Activated CD4-positive, alpha-beta T cell treated with anti-CD3 and anti-CD28 coated beads, Interleukin-2, amount 50 U/mL, for 24 hours (primary cell): ENCODE measurements around the gene OCA2.

Experiments used
- DNase-seq, 2 donors: peaks; one replicate each; pipeline ENCODE4 v3.0.0-alpha.2; 2020; ENCODE audit warnings: low read depth in 1 of 2, low spot score in 1 of 2

OCA2 gene

DNA sequence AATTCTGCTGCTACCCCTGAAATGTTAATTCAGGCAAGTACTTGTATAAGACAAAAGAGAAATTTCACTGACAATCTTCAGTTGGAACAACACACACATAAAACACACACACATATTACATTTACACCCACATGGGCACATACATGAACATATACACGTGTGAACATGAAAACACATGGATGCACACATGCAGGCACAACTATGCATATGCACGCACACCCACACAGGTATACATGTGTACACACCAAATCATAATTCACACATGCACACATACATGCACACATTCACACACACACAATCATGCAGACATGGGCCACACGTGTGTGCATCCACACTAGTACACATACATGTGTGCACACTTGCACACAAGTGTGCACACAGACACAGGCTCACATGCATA, 277.8 kb downstream of the OCA2 start:
- DNase-seq = no peak

DNA sequence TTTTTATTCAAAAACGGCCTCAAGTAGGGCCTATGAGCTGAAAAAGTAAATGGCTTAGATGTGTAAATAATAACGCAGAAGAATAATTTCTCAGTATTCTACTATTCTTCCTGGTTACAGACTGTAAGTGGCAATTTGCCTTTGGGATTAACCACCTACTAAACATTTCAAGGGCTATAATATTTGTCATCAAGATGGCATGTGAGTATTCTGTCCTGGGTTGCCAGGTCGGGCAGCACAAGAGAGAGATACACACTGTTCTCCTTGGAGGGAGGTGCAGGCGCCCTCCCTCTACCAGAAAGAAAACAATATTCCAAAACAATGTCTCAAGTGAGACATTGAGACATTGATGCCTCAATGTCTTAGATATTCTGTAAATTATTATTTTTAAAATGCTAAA, 278.4 kb downstream of the OCA2 start:
- DNase-seq = no peak

DNA sequence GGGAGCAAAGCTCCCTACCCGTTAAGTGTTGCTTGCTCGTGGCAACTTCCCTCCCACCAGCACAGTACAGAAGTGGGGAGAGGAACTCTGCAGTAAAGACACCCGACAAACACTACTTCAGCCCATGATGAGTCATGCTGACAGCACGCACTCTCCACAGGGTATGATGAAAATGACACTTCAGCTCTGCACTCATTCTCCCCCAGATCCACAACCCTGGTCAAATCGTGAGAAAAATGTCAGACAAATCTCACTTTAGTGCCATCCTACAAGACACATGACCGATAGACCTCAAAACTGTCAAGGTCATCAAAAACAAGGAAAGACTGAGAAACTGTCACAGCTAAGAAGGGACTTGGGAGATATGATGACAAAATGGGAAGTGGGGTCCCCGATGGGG, 278.9 kb downstream of the OCA2 start:
- no peak for DNase-seq

DNA sequence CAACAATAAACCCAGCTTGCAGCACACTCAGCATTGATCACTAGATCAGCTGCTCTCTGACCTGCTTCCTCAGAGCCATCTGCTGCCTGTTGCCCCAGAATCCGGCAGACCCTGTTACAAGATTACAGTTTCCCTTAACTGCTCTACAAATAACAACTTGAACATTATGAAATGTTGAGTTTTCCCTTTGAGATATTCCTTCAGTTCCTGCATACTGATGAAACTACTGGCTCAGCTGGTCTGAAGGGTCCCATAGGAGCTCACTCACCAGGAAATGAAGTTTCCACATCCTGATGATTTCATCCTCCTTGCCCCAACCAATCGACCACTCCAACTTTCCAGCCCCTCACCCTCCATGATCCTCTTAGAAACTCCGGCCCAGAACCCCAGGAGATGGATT, 281.9 kb downstream of the OCA2 start:
- no peak for DNase-seq

DNA sequence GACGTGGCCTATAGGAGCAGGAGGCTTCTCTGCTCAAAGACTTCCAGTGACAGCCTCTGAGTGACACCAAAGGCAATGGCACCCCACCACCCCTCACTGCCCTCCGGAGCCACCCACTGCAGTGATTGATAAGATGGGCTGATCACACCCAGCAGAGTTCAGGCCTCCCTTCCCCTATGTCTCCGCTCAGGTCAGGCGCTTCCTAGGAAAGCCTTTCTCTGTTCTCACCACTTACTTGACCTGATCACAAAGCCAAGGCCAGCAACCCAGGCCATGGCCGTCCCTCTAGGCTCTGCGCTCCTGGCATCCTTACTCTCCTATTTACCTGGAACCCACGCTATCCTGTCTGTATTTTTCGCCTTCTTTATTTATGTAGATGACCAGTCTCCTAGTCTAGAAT, 282.3 kb downstream of the OCA2 start:
- no peak for DNase-seq

DNA sequence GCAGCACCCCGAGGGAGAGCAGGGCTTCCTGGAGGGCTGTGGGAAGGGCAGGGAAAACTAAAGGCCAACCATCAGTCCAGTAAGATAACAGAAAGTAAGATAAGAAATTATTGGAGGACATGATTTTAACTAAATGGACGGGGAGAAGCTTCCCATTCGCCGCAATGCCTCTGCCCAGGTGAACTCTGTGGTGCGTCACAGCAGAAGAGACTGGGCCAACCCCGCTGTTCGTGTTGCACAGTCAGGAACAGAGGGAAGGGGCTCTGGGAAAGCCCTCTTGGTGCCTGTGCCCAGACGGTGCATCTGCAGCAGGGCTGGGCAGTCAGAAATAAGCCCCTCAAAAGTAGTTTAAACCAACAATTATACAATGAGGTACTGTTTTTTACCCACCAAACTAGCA, 284.1 kb downstream of the OCA2 start:
- DNase-seq = no peak

DNA sequence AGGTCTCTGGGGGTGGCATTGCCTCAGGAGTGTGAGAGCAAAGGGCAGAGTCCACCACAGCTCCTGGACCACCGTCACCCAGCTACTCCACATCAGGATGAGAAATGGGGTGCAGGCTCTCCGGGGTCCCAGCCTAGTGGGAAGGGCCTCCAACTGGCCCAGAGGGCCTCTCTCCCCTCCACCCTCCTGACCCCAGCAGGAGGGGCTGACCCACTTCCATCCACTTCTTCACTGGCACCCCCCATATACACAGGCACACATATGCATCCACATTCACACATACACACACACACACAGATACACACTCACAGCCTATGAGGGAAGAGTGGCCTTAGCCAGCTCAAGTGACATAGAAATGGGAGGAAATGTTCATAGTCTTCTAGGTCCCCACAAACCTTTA, 286.0 kb downstream of the OCA2 start:
- no peak for DNase-seq

DNA sequence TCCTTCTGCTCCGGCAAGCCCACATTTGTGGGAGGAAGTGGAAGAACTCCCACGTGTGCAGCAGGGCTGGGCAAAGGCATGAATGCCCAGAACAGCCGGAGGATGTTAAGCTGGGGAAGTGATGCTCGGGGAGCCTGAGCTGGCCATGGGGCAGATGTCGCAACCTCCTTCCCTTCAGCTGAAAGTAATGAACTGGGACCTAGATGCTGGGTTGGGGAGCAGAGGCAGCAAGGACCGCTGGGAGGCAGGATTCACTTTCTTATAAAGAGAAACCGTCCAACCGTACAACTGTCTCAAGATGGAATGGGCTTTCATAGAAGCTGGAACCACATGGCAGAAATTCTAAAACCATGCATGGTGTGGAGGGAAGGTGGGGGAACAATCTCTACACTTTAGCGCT, 290.9 kb downstream of the OCA2 start:
- no peak for DNase-seq

DNA sequence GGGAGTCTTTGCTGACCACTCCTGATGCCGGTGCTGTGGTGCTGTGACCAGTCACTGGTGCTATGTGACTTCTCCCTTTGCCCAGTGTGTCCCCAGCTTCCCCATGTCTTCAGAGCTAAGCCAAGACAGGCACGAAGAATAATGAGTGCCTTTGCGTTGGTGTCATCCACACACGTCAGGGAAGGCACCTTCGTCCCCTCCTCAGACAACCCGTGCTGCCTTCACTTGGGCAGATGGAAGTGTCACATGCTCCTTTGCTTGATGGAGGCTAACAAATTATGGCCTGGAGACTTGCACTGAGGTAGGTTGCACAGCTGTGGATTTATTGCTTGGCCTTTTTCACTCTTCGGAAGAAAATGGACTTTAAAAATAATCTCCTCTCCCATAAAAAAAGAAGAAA, 291.8 kb downstream of the OCA2 start:
- DNase-seq = no peak

DNA sequence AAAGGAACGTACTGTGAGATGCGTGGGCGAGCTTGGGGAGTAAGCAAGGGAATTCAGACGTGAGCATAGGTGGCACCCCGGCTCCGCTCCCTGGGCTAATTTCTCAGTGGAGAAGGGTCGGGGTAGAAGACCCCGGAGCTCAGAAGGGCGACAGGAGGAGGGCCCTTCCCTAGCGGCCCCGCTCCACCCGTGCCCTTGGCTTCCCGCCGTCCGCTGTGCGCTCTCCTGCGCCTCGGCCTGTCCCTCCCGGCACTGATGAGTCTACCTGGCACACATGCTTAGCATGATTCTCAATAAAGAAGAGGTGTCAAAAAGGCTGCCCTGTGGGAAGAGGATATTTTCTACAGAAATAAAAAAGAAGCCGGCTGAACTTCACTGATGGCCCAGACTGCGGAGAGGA, 292.7 kb downstream of the OCA2 start:
- DNase-seq = no peak

DNA sequence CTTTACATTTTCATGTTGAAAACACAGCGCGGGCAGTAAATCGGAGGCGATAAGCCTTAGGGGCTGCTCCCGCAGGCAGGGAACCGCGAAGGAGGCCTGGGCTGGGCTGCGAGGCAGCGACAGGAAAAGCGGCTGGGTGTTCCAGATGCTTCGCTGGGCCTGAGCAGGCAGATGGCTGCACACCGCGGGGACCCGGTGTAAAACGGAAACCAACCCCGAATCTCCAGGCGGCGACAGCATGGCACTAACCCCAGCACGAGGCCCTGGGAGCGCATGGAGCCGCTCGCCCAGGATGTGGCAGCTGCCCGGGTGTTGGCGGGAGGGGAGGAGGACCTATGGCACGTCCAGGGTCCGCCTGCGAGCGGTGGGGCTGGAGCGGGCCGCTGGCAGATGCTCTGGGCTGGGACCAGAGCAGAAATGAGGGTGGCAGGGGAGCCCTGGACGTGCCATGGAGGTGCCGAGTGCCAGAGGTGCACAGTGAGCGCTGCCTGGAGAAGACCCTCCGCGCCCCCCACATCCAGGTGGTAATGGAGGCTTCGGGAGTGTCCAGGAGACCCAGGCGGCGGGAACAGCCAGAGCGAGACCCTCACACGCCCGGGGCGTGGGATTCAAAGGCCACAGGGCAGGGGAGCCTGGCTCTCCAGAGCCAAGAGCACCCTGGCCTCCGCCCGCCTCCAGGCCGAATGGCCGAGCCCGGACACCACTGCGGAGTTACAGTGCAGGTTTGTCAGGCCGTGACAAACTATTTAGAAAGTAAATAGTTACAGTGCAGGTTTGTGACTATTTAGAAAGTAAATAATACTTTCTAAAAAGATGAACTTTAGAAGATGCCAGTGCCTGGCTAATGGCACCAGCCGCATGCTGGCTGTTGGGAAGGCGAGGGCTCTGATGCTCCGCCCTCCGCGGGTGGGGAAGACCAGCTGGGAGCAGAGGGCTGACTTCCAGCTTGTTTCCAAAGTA, 293.6 kb downstream of the OCA2 start:
- no peak for DNase-seq

DNA sequence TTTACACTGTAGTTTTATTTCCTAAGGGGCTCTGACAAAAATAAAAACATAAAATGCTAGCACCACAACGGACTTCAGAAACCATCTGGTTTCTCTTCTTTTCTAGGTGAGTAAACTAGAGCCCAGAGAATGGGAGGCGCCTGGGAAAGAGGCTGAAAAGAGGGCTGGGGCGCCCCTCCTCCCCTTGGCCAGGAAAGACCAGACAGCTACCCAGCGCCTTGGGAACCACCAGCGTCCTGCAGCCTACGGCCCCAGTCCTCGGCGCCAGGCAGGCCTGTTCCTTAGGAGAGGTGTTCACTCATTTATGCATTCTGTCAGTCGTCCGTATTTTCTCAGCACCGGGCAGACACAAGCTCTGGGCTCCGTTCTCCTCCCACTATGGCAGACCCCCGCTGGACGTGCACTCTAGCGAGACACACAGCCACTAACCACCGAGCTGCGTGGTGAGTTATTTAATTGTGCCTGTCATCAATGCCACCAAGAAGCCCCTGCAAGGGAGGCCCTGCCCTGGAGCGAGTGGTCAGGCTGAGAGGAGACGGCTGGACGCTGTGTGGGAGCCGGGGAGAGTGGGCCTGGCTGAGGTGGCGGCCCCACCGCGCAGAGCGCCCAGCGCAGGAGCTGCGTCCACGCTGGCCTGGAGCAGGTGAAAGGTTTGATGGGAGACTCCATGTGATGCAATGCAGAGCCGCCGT, 294.4 kb downstream of the OCA2 start:
- DNase-seq = no peak

DNA sequence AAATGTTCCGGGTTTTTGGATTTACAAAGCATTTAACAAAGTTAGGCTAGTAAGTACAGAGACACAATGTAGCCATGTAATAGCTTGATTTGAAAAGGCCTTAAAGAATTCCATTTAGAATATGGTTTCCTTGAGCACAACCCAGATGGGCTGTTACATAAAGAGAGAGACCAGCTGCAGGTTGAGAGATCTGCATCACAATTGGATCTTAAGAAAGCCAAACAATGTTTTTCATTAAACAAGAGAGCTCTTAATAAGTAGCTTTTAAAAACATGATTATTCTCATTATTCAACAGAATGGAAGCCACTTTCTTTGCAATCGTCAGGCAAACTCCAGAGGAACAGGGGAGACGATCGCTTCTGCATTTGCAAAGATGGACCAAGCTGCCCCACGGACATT, 300.3 kb downstream of the OCA2 start:
- no peak for DNase-seq

DNA sequence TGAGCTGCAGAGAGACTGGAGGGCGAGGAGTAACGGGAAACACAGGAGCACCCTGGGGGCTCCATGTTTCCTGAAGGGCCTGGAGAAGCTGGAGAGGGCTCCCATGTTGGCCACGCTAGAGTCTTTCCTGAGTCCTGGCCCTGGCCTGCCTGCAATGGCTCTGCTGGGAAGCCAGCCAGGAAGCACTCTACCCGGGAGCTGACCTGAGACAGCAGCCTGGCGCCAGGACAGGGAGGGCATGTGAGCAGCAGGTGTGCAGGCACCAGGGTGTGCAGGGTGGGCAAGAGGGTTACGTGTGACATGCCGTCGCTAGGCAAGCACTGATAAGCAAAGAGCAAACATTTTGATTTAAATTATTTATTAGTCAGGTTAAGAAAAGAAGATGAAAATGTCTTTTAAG, 301.4 kb downstream of the OCA2 start:
- DNase-seq = no peak

DNA sequence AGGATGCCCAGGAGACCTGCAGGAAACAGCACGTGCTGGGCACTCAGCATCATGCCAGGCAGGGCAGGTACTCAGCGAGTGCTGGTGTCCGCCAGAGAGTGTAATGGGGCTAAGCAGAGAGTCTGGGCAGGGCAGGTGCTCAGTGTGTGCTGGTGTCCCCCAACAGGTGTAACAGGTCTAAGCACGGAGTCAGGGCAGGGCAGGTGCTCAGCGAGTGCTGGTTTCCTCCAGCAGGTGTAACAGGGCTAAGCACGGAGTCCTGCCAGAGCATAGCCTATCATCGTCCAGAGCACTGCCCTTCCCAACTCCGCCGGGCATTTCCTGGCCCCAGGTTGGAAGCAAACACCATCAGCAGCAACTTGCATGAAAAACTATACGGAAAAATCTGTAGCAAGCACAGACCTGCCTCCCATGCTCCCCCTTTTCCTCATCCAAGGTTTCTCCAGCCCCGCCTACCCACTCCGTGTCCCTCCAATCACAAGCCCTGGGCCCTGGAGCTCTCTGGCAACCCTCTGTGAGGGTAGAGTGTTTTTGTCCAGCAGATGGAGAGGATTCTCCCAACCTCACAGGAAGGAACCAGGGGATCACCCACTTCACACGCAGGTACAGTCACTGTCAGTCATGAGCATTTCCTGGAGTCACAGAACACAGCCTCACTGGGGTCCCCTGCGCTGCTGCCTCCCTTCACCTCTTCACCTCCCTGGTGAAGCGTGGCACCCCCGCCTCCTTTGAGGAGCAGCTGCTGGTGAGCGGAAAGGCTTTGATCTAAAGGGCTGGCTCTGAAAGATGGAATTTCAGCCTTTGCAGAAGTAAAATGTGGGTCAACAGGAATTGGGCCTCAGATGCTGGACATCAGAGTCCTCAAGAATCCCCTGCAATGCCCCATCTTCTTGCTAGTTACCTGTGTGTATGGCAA, 302.5 kb downstream of the OCA2 start:
- no peak for DNase-seq

DNA sequence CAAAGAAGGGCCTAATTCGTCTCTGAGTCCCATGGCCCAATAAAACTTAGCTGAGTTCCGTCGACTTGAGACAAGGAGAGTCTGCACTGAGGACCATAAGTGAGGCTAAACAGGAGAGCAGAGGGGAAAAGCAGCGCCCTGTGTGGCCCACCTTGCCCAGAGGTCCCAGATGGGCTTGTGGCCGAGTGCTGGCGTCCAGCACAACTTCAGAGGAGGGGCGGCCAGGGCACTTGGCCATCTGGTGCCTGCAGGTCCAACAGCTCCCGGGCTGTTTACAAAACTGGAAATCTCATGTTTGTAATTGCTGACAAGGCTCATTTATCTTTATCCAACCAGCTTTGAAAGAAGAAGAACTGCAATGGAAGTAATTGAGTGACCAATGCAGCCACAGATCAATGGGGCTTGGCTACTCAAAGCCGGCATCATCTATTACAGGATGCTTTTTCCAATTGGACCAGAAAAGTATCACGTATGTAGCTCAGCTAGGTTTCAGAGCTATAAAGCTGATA, 306.3 kb downstream of the OCA2 start:
- DNase-seq = no peak

DNA sequence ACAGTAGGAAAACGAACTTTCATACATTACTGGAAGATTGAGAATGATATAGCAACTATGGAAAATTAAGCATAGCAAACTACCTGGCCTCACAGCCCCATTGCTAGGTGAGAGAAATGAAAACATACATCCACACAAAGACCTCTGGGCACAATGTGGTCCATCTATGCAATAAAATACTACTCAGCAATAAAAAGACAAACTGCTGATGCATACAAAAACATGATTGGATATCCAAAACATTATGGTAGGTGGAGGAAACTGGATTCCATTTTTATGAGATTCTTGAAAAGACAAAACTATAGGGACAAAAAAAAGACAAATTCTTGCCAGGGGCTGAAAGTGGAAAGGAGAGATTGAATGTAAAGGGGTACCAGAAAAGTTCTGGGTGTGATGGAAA, 308.8 kb downstream of the OCA2 start:
- no peak for DNase-seq

DNA sequence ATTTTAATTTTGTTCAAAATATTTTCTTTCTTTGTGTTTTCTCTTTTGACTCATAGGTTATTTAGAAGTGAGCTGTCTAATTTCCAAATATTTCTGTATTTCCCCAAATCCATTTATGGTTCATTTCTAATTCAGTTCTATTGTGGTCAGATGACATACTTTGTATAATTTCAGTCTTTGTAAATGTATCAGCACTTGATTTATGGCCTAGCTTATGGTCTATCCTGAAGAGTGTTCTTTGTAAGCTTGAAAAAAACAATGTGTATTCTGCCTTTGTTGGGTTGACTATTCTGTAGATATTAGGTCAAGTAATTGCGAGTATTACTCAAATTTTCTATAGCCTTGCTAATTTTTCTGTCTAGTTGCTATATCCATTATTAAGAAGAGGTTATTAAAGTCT, 311.2 kb downstream of the OCA2 start:
- no peak for DNase-seq

DNA sequence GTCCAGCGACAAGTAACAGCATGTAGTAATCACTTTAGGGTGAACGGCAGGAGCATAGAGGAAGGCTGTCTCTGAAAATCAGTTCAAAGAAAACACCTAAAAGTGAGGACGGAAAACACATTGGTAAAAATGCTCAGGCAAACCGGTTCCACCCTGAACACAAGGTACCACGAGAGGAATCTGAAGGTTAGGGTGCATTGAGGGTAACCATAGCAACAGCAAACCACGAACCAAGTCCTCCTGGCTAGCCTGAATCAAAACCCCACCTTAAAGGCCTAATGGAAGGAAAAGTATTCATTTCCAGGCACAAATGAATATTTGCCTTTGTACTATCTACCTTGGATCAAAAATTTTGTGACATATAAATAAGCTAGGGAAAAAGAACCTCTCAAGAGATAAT, 315.0 kb downstream of the OCA2 start:
- DNase-seq = no peak

DNA sequence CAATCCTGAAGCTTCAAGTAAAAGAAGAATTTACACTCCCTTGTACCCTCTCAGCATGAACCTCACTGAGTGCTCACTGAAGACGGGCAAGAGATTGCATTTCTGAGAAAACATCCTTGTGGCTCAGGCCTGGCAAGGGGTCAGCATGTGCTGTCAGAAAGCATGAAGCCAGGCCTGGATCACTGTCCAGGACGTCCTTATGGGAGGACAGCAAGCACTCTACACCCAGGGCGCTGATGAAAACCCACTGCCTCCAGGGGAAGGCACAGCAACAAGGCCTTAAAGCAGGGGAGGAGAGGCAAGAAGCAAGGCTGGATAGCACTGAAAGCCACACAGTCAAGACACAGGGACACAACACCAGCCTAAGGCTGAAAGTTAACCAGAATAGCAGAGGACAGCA, 315.4 kb downstream of the OCA2 start:
- no peak for DNase-seq

DNA sequence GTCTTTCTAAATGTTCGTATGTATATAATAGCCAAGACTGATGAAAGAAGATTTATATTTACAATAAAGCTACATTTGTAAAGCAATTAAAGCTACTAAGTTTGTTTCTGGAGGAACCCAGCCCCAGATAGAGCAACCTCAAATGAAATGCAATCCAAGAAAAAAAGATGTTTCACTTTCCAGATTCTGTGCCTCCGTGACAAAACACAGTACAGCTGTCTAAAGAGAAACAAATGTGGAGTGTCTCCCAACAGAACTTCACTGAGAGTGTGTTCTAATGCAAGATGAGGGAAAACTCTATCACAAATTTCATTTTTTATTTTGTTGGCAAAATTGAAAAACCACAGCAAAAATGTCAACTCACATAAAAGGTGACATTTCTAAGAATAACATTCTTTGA, 317.0 kb downstream of the OCA2 start:
- DNase-seq = no peak
